GM12892 (cell line): ENCODE data around the gene FAM136A.

Source experiments
- POLR2A ChIP-seq: IDR thresholded peaks from 2 replicates; pipeline ENCODE4 v1.6.1; 2011; ENCODE audit warnings: low read depth, low read length, control low read depth
- TAF1 ChIP-seq: IDR thresholded peaks from 2 replicates; pipeline ENCODE4 v1.6.1; 2011; ENCODE audit warnings: low read depth, mild to moderate bottlenecking, control low read depth, low read length, borderline replicate concordance

- TF ChIP-seq TAF1: no peak
- TF ChIP-seq POLR2A: no peak
Observed at GRCh38 chr2:70247364-70248180, 54.3 kb downstream of the FAM136A start.
